NCI-H345 treated with DMSO at 0.1 percent for 48 hours (cell line): ENCODE results near the gene MAP7.
"Not testable (repeated sequence)": the region's sequence is repeated elsewhere in the genome, so short reads cannot be mapped to it uniquely, and the experiment has no call there.

Experiments used
- DNase-seq: peaks from one replicate; lab custom pipeline; 2025; ENCODE audit not compliant: unreplicated experiment; lab: John Stamatoyannopoulos, UW

MAP7 gene

GRCh38 chr6:136550330-136551071, at the start of gene MAP7:
TSS of gene MAP7 (minus strand) at chr6:136550422. CDS start at chr6:136550408, 14 bp downstream.
- DNase-seq = peak; percentile 75

GRCh38 chr6:136599329-136600011, 49.2 kb upstream of the MAP7 start:
- DNase-seq = no peak

GRCh38 chr6:136598048-136598447, 47.8 kb upstream of the MAP7 start:
- no peak for DNase-seq

DNA sequence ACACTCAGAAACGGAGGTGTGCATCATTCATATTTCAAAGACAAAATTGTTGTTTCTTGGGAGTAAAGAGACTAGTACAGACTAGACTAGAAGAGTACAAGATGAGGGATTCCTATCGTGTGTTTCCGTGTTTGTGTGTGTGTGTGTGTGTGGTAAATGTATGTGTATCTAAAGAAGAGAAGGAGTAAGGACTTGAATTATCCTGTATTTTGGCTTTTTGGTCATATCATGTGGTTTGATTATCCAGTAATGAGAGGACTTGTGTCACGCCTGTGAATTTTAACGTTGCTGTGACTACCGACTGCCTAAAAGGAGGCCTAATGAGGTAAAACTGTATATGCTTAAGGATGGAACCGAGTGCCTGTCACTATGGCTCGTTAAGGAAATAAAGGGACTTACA, 44.4 kb upstream of the MAP7 start:
- no peak for DNase-seq

DNA sequence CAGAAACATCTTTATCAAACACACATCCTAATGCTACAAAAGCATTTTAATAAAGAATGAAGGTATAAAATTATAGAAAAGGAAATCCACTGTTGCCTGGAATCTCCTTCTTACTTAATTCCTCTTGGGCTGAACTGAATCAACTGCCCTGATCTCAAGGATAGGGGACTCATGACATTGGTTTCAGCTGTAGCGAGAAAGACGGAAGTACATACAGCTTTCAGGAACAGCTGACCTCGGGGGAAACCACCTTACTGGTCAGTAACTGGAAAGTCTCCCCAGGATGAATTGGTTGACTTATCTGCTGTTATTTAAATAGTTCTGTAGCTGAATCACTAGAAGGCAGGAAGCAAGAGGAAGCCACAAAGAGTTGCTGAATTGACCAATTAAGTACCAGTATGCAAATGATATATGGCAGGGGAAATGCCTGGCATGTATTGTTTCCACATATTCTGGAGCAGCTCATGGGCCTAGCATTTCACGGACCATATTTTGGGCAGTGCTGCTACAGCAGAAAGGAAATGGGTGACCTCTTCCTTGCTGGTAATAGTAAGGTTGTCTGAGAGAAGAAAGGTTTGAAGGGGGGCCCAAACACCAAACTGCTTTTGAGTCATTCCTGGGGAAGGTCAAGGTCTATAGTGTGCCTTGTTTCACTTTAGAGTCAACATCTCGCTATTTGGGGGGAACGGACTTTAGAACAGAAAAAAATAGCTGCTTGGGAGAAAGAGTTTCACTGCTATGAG, 43.7 kb upstream of the MAP7 start:
- no peak for DNase-seq

- no peak for DNase-seq
Observed at GRCh38 chr6:136592930-136593673, 42.9 kb upstream of the MAP7 start.

DNA sequence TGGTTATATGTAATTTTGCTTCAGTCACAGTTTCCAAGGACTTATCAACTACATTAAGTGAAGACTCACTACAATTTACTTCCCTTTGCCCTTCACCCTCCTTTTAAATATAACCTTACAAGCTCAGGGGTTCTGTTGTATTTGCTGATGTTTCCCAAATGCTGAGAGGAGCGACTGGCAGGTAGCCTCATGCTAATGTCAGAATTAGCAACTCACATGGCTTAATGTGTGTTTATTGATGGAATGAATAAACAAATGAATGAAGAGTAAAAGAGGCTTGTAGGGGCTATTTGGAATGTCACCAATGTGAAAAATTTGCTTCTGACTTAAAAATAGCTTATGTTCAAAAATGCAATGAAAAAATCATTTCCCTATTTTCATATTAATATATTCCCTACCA, 41.4 kb upstream of the MAP7 start:
- DNase-seq = no peak

GRCh38 chr6:136590846-136591245, 40.6 kb upstream of the MAP7 start:
- DNase-seq = not testable (repeated sequence)

- DNase-seq = no peak
Observed at GRCh38 chr6:136587527-136587926, 37.3 kb upstream of the MAP7 start.

GRCh38 chr6:136586295-136586694, 36.1 kb upstream of the MAP7 start:
- no peak for DNase-seq

DNA sequence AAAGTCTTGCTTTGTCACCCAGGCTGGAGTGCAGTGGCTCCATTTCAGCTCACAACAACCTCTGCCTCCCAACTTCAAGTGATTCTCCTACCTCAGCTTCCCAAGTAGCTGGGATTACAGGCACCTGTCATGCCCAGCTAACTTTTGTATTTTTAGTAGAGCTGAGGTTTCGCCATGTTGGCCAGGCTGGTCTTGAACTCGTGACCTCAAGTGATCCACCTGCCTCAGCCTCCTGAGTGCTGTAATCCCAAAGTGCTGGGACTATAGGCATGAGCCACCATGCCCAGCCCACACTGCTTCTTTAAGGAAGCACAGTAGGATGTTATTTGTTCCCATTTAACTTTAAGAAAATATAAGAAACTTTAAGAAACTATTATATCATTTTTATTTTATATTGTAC, 35.3 kb upstream of the MAP7 start:
- not testable (repeated sequence) for DNase-seq

DNA sequence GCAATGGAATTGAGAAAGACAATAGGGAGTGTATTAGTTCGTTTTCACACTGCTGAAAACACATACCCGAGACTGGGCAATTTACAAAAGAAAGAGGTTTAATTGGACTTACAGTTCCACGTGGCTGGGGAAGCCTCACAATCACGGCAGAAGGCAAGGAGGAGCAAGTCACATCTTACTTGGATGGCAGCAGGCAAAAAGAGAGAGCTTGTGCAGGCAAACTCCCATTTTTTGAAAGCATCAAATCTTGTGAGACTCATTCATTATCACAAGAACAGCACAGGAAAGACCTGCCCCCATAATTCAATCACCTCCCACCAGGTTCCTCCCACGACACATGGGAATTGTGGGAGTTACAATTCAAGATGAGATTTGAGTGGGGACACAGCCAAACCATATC, 34.1 kb upstream of the MAP7 start:
- DNase-seq = not testable (repeated sequence)

GRCh38 chr6:136582711-136583471, 32.7 kb upstream of the MAP7 start:
- peak; percentile 9 for DNase-seq

DNA sequence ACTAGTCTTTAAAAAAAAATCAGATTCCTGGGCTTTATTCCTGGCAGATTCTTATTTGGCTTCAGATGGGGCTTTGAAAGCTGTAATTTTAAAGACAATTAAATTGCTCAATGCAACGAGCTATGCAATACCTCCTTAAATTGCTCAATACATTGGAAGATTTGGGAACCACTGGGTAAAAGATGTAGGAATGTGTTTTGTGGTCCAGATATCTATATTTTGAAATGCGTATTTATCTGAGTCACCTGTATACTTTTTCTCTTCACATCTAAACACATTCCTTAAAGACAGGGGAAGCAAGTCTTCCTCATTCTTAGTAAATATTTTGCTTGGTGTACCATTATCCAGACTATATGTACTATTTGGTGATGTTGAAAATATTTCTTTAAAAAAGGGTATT, 29.6 kb upstream of the MAP7 start:
- no peak for DNase-seq

DNA sequence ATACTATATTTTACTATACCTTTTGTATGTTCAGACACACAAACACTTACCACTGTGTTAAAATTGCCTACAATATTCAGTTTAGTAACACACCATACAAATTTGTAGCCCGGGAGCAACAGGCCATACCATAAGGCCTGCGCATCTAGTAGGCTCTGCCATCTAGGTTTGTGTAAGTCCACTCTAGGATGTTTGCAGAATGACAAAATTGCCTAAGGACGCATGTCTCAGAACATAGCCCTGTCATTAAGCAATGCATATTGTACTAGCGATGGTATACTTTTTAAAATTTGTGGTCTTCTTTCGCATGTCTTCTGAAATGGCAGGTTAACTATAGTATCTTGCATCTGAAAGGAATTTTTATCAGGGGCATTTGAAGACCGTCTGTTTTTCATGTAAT, 26.6 kb upstream of the MAP7 start:
- no peak for DNase-seq

DNA sequence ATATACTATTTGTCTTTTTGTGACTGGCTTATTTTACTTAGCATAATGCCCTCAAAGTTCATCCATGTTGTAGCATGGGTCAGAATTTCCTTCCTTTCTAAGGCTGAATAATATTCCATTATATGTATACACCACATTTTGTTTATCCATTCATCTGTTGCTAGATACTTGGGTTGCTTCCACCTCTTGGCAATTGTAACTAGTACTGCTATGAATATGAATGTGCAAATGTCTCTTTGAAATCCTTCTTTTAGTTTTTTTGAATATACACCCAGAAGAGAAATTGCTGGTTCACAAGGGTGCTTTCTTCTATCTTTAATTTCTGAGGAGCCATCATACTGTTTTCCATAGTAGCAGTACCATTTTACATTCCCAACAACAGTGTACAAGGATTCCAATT, 21.3 kb upstream of the MAP7 start:
- DNase-seq = no peak

DNA sequence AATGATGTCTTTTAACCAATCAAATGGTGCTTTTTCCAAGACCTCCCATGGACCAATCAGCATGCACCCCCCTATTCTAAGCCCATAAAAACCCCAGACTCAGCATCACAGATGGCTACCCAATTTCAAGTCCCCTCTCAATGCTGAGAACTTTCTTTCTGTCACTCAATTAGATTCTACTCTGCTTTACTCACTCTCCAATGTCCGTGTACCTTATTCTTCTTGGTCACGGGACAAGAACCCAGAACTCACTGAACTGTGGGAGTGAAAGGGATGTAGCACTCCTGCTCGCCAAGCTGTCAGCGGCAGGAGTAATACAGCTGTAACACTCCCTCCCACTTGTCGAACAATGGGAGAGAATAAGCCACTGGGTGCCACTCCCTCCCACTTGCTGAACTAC, 20.8 kb upstream of the MAP7 start:
- no peak for DNase-seq

DNA sequence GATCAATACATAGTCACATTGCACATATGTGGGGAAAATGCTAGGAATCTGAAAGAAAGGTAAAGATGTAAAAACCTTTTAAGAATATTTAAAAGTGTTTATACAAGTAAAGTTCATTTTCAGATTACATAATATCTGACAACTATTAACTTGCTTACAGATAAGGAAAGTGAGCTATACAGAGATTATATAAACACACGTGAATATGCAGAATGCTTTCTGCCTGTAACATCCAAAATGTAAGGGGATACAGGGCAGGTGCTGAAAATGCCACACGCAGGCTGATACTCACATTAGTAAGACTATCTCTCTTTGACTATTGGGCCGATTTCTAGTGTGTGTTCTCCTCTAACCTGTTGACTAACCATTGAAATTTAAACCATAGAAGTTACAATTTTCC, 17.9 kb upstream of the MAP7 start:
- DNase-seq = no peak

GRCh38 chr6:136567688-136568087, 17.5 kb upstream of the MAP7 start:
- no peak for DNase-seq

GRCh38 chr6:136566851-136567250, 16.6 kb upstream of the MAP7 start:
- no peak for DNase-seq
